ENCODE measurements around the gene DDX39B.

- no peak for TF ChIP-seq CTCF (IDR thresholded peaks at IDR 0.05 in 8 of 11, conservative IDR thresholded peaks at IDR 0.05 in 3 of 11)
- TF ChIP-seq POLR2AphosphoS5 (IDR thresholded peaks at IDR 0.05) = no peak
Measured at GRCh38 chr6:31535538-31536324, 6.1 kb downstream of the DDX39B start.

Data from spleen (tissue), 7 donors.